H1 (cell line): Measurements from ENCODE around the gene DPPA5. TPM values are rescaled to one million over a fixed set of nuclear protein-coding genes. Genes with fewer than 3 reads are reported as not detected.

ENCODE experiments used
- CTCF ChIA-PET: fragments of 300-600 bp; sonication (Branson Sonifier 250); formaldehyde crosslinking; loops from one replicate; lab custom pipeline; 2021; ENCODE audit not compliant: partially characterized antibody; lab: Charles Lee
- POLR2A ChIA-PET: fragments of 300-600 bp; sonication (Branson Sonifier 250); formaldehyde crosslinking; loops from one replicate; lab custom pipeline; 2021; ENCODE audit warnings: inconsistent platforms; ENCODE audit not compliant: partially characterized antibody; lab: Charles Lee
- DNase-seq, 2 experiments: peaks; one replicate each; pipeline versions ENCODE4 v3.0.0 to v3.0.0-alpha.2; 2010 to 2022; ENCODE audit warnings: low spot score in 2 of 2, low read depth in 1 of 2, mixed read lengths in 1 of 2
- FAIRE-seq: peaks from 2 replicates; lab custom pipeline; 2011; peaks lifted over from hg19 to GRCh38; lab: Jason Lieb, UNC
- H2AFZ ChIP-seq: 2 replicates; pipeline ENCODE4 v1.8.1; 2012; ENCODE audit warnings: low read length, inconsistent platforms
- H2AK5ac ChIP-seq: 2 replicates; pipeline ENCODE4 v1.6.1; 2013; ENCODE audit warnings: low read depth, low read length
- H2BK120ac ChIP-seq: replicated peaks from 2 replicates; pipeline ENCODE3; 2013; ENCODE audit warnings: low read depth, low read length, inconsistent platforms
- H2BK12ac ChIP-seq: 2 replicates; pipeline ENCODE4 v1.6.1; 2013; ENCODE audit warnings: low read depth, low read length
- H2BK15ac ChIP-seq: 2 replicates; pipeline ENCODE4 v1.6.1; 2013; ENCODE audit warnings: low read length
- H2BK20ac ChIP-seq: 2 replicates; pipeline ENCODE4 v1.6.1; 2013; ENCODE audit warnings: low read length
- H2BK5ac ChIP-seq: 2 replicates; pipeline ENCODE4 v1.6.1; 2013; ENCODE audit warnings: low read depth, low read length
- H3K14ac ChIP-seq: 2 replicates; pipeline ENCODE4 v1.6.1; 2013; ENCODE audit warnings: inconsistent platforms; ENCODE audit not compliant: insufficient read length
- H3K18ac ChIP-seq: 2 replicates; pipeline ENCODE4 v1.6.1; 2013; ENCODE audit warnings: low read length; ENCODE audit errors: extremely low read depth
- H3K23ac ChIP-seq: 2 replicates; pipeline ENCODE4 v1.6.1; 2013; ENCODE audit warnings: inconsistent platforms; ENCODE audit not compliant: insufficient read length
- H3K23me2 ChIP-seq: 2 replicates; pipeline ENCODE4 v1.6.1; 2013; ENCODE audit warnings: low read depth, low read length
- H3K27ac ChIP-seq: 2 replicates; pipeline ENCODE4 v1.6.1; 2011; ENCODE audit warnings: low read depth, low read length, inconsistent platforms
- H3K27me3 ChIP-seq, 4 experiments: replicated peaks in 1 of 4; 1 replicate in 1 of 4; 2 replicates in 3 of 4; pipeline versions ENCODE4 v1.6.1 to v1.8.1; 2011 to 2013; ENCODE audit warnings: low read length in 3 of 4, mild to moderate bottlenecking in 3 of 4, inconsistent platforms in 2 of 4, mixed read lengths in 2 of 4, moderate library complexity in 1 of 4; ENCODE audit not compliant: control insufficient read depth in 3 of 4, insufficient read depth in 3 of 4; ENCODE audit errors: extremely low read depth in 1 of 4
- H3K36me3 ChIP-seq, 4 experiments: 2 replicates each; pipeline versions ENCODE4 v1.6.1 to v1.8.1; 2011 to 2013; ENCODE audit warnings: mild to moderate bottlenecking in 4 of 4, low read length in 3 of 4, moderate library complexity in 2 of 4, control low read depth in 1 of 4, inconsistent platforms in 1 of 4; ENCODE audit not compliant: insufficient read depth in 4 of 4, control insufficient read depth in 2 of 4
- H3K4ac ChIP-seq: replicated peaks from 2 replicates; pipeline ENCODE3; 2013; ENCODE audit warnings: low read length, low read depth, mixed read lengths, inconsistent platforms; ENCODE audit not compliant: insufficient read length
- H3K4me1 ChIP-seq, 4 experiments: replicated peaks in 1 of 4; 1 replicate in 1 of 4; 2 replicates in 3 of 4; pipeline versions ENCODE4 v1.6.1 to v1.8.1; 2011 to 2013; ENCODE audit warnings: low read length in 3 of 4, inconsistent platforms in 2 of 4, mixed read lengths in 1 of 4; ENCODE audit not compliant: insufficient read depth in 4 of 4, control insufficient read depth in 3 of 4
- H3K4me2 ChIP-seq, 2 experiments: 2 replicates each; pipeline versions ENCODE4 v1.6.1 to v1.8.1; 2011 to 2013; ENCODE audit warnings: low read depth in 2 of 2, low read length in 2 of 2, control low read depth in 1 of 2, inconsistent platforms in 1 of 2, mild to moderate bottlenecking in 1 of 2; ENCODE audit not compliant: insufficient read depth in 1 of 2
- H3K4me3 ChIP-seq, 4 experiments: fragments of 200-600, 300-600 bp in 1 of 4; sonication (generic), shearing (Covaris generic), sonication (Bioruptor Twin) in 1 of 4; 2 replicates each; pipeline versions ENCODE4 v1.5.1 to v1.8.1; 2011 to 2016; ENCODE audit warnings: low read length in 4 of 4, low read depth in 3 of 4, control low read depth in 2 of 4, inconsistent platforms in 2 of 4, mild to moderate bottlenecking in 2 of 4, mixed read lengths in 1 of 4, moderate library complexity in 1 of 4; ENCODE audit not compliant: insufficient read depth in 2 of 4; ENCODE audit errors: extremely low read depth in 1 of 4
- H3K56ac ChIP-seq: replicated peaks from 2 replicates; pipeline ENCODE3; 2013; ENCODE audit warnings: low read depth, mild to moderate bottlenecking, mixed read lengths, low read length, inconsistent platforms; ENCODE audit not compliant: insufficient read length
- H3K79me1 ChIP-seq: 2 replicates; pipeline ENCODE4 v1.6.1; 2013; ENCODE audit warnings: low read depth, low read length, control low read depth
- H3K79me2 ChIP-seq, 2 experiments: 2 replicates each; pipeline versions ENCODE4 v1.6.1 to v1.8.1; 2012 to 2013; ENCODE audit warnings: low read length in 2 of 2, mild to moderate bottlenecking in 2 of 2, inconsistent platforms in 1 of 2; ENCODE audit not compliant: insufficient read depth in 2 of 2, control insufficient read depth in 1 of 2
- H3K9ac ChIP-seq, 4 experiments: replicated peaks in 1 of 4; 1 replicate in 1 of 4; 2 replicates in 3 of 4; pipeline versions ENCODE4 v1.6.1 to v1.8.1; 2011 to 2013; ENCODE audit warnings: low read depth in 3 of 4, low read length in 3 of 4, control low read depth in 2 of 4, mild to moderate bottlenecking in 2 of 4, moderate library complexity in 2 of 4, inconsistent platforms in 1 of 4; ENCODE audit errors: extremely low read depth in 1 of 4
- H3K9me3 ChIP-seq, 2 experiments: 2 replicates each; pipeline versions ENCODE4 v1.6.1 to v1.8.1; 2012 to 2013; ENCODE audit warnings: mild to moderate bottlenecking in 2 of 2, moderate library complexity in 2 of 2, control low read depth in 1 of 2, inconsistent platforms in 1 of 2, low read depth in 1 of 2, low read length in 1 of 2, mixed read lengths in 1 of 2; ENCODE audit not compliant: insufficient read depth in 2 of 2
- H4K20me1 ChIP-seq, 2 experiments: replicated peaks in 1 of 2; 2 replicates each; pipeline versions ENCODE3 to v1.8.1; 2011 to 2013; ENCODE audit warnings: inconsistent platforms in 2 of 2, low read length in 2 of 2, mild to moderate bottlenecking in 1 of 2; ENCODE audit not compliant: insufficient read depth in 2 of 2, control insufficient read depth in 1 of 2
- H4K5ac ChIP-seq: 2 replicates; pipeline ENCODE4 v1.6.1; 2013; ENCODE audit warnings: low read length, low read depth, mixed read lengths, inconsistent platforms; ENCODE audit not compliant: insufficient read length
- H4K8ac ChIP-seq: 2 replicates; pipeline ENCODE4 v1.8.0; 2013; ENCODE audit warnings: mild to moderate bottlenecking, moderate library complexity, low read length, inconsistent platforms; ENCODE audit not compliant: insufficient read depth; ENCODE audit errors: extremely low read depth
- H4K91ac ChIP-seq: replicated peaks from 2 replicates; pipeline ENCODE3; 2013; ENCODE audit warnings: low read length, mixed read lengths, inconsistent platforms; ENCODE audit not compliant: insufficient read length
- BCL11A ChIP-seq, 2 experiments: IDR thresholded peaks; one replicate each; pipeline ENCODE4 v1.6.1; 2011; ENCODE audit warnings: low read depth in 2 of 2, low read length in 2 of 2, mild to moderate bottlenecking in 2 of 2
- BRCA1 ChIP-seq: IDR thresholded peaks from 2 replicates; pipeline ENCODE4 v1.6.1; 2012; ENCODE audit warnings: low read depth, low read length, improper control_type of control experiment
- CBX8 ChIP-seq: fragments of 300-800, 300-1000 bp; sonication (generic); IDR thresholded peaks from 2 replicates; pipeline ENCODE4 v1.7.1; 2016; ENCODE audit warnings: low read depth, low read length, borderline replicate concordance
- JUND ChIP-seq: IDR thresholded peaks from 2 replicates; pipeline ENCODE4 v1.6.1; 2011; ENCODE audit warnings: mild to moderate bottlenecking, improper control_type of control experiment, low read length
- POLR2AphosphoS5 ChIP-seq: IDR thresholded peaks from 2 replicates; pipeline ENCODE4 v1.6.1; 2011; ENCODE audit warnings: low read depth, low read length
- SIRT6 ChIP-seq: IDR thresholded peaks from one replicate; pipeline ENCODE4 v1.7.1; 2012; ENCODE audit warnings: low read length, inconsistent platforms
- SP1 ChIP-seq: IDR thresholded peaks from 2 replicates; pipeline ENCODE4 v1.6.1; 2011; ENCODE audit warnings: low read depth, low read length
- TAF7 ChIP-seq: optimal IDR thresholded peaks from 2 replicates; pipeline ENCODE3; 2011; ENCODE audit warnings: low read depth, mild to moderate bottlenecking, inconsistent platforms, low read length, moderate library complexity, borderline replicate concordance
- TEAD4 ChIP-seq: IDR thresholded peaks from 2 replicates; pipeline ENCODE4 v1.6.1; 2012; ENCODE audit warnings: low read depth, low read length, inconsistent platforms, mixed read lengths
- WGBS, 2 experiments: shearing (Covaris generic) in 1 of 2; methylation state at CpG; one replicate each; pipeline versions ENCODE4 v1.1.6 to v1.1.7; 2013 to 2015; ENCODE audit warnings: low lambda C conversion rate in 2 of 2, mixed read lengths in 2 of 2, inconsistent platforms in 1 of 2, low coverage in 1 of 2, missing lambda C conversion rate in 1 of 2; ENCODE audit not compliant: insufficient replicate concordance in 2 of 2, insufficient coverage in 1 of 2, insufficient read length in 1 of 2; ENCODE audit errors: extremely low coverage in 1 of 2, missing lambda C conversion rate in 1 of 2; 5-methylcytosine and 5-hydroxymethylcytosine counted together
- polyA plus RNA-seq, 7 experiments: library from polyadenylated mRNA; depleted of rRNA in 3 of 7; stranded (reverse) in 5 of 7; unstranded in 2 of 7; fragments of >200 nt in 5 of 7; fragments of 200-250 nt in 2 of 7; gene quantifications; 1 replicate in 5 of 7; 2 replicates in 1 of 7; 4 replicates in 1 of 7; pipeline versions ENCODE4 v1.2.1 to v1.2.3, GENCODE V29; 2011 to 2013; ENCODE audit warnings: missing spikeins in 2 of 7, mixed read lengths in 2 of 7
- total RNA-seq: library from RNA; stranded (reverse); fragmentation: NEBNext Ultra II Directional; extraction: Animal tissue kit (Norgen Biotek cat#: 25700); gene quantifications from 2 replicates; pipeline ENCODE4 v1.2.1, GENCODE V29; 2021
- TF ChIP-seq, protein P1 (sequence below): IDR thresholded peaks from 2 replicates; pipeline ENCODE4 v1.6.1; 2012; ENCODE audit warnings: inconsistent platforms
- TF ChIP-seq, protein P2 (sequence below), 3 experiments: IDR thresholded peaks; 1 replicate in 2 of 3; 2 replicates in 1 of 3; pipeline versions ENCODE4 v1.5.1 to v1.6.1; 2011; ENCODE audit warnings: low read length in 3 of 3, mild to moderate bottlenecking in 3 of 3, inconsistent platforms in 2 of 3, low read depth in 1 of 3, moderate library complexity in 1 of 3; ENCODE audit not compliant: insufficient read depth in 1 of 3; ENCODE audit errors: control extremely low read depth in 1 of 3

Gene DPPA5
- total and polyA plus RNA-seq, 2 of the 8 experiments (the other 6 are each of a cell fraction or from before 2014, with no cell fraction given): 2.0 to 2.9 TPM

DNA sequence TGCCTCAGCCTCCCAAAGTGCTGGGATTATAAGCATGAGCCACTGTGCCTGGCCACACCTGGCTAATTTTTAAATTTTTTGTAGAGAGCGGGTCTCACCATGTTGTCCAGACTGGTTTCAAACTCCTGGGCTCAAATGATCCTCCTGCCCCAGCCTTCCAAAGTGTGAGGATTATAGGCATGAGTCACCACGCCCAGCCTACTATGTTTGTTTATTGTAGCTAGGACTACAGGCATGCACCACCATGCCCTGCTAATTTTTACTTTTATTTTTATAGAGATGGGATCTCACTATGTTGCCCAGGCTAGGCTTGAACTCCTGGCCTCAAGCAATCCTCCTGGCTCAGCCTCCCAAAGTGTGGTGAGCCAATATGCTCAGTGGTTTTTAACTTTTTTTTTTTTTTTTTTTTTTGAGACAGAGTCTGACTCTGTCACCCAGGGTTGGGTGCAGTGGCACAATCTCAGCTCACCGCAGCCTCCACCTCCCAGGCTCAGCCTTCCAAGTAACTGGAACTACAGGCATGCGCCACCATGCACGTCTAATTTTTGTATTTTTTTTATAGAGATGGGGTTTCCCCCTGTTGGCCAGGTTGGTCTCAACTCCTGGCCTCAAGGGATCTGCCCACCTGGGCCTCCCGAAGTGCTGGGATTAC is 28.5 kb upstream of the DPPA5 start:
- Histone ChIP-seq H3K18ac (no peak overlapping the region), H3K27me3 (no peaks in the 10 kb centered on the region), H3K9ac (no peak overlapping the region), H3K9me3 (no peaks in the 10 kb centered on the region), H2BK15ac (no peak overlapping the region), H3K4me2 (no peak overlapping the region), H3K23me2 (no peaks in the 10 kb centered on the region), H3K79me1 (no peaks in the 10 kb centered on the region), H3K27ac (no peak overlapping the region), H3K4ac (no peak overlapping the region), H3K56ac (no peak overlapping the region), H2AK5ac (no peak overlapping the region), H4K8ac (no peak overlapping the region; the same call in 1 of the 2 replicates), H3K79me2 (no peaks in the 10 kb centered on the region), H3K4me3 (no peak overlapping the region), H2AFZ (no peak overlapping the region), H3K4me1 (no peaks in the 10 kb centered on the region), H2BK120ac (no peak overlapping the region), H4K91ac (no peak overlapping the region), H4K20me1 (no peaks in the 10 kb centered on the region), H4K5ac (no peak overlapping the region), H2BK12ac (0 out of 2 replicates have a peak overlapping the region, but pooled peaks have one; percentile 9), H2BK5ac (no peak overlapping the region), H3K36me3 (no peaks in the 10 kb centered on the region), H3K23ac (no peak overlapping the region), H3K14ac (no peak overlapping the region), H2BK20ac (no peak overlapping the region)
- no peak for DNase-seq
- ChIA-PET CTCF (no interaction called here), POLR2A (no interaction called here)
- no peak for FAIRE-seq
- 95% methylated on average over 6 of the region's 6 CpGs; no CpG with 5 or more reads in 1 of the 2 experiments for WGBS, 2 experiments
- TF ChIP-seq POLR2AphosphoS5 (no peak), TEAD4 (no peak), JUND (no peak), TAF7 (no peak), SP1 (no peak), SIRT6 (no peak), CBX8 (no peak), BRCA1 (no peak), BCL11A (IDR thresholded peaks at IDR 0.05; ENCODE audit: low read depth in 2 of 2, low read length in 2 of 2) (no peak)
- TF ChIP-seq, protein P1, sequence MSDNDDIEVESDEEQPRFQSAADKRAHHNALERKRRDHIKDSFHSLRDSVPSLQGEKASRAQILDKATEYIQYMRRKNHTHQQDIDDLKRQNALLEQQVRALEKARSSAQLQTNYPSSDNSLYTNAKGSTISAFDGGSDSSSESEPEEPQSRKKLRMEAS: no peak
- TF ChIP-seq, protein P2, sequence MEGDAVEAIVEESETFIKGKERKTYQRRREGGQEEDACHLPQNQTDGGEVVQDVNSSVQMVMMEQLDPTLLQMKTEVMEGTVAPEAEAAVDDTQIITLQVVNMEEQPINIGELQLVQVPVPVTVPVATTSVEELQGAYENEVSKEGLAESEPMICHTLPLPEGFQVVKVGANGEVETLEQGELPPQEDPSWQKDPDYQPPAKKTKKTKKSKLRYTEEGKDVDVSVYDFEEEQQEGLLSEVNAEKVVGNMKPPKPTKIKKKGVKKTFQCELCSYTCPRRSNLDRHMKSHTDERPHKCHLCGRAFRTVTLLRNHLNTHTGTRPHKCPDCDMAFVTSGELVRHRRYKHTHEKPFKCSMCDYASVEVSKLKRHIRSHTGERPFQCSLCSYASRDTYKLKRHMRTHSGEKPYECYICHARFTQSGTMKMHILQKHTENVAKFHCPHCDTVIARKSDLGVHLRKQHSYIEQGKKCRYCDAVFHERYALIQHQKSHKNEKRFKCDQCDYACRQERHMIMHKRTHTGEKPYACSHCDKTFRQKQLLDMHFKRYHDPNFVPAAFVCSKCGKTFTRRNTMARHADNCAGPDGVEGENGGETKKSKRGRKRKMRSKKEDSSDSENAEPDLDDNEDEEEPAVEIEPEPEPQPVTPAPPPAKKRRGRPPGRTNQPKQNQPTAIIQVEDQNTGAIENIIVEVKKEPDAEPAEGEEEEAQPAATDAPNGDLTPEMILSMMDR (IDR thresholded peaks at IDR 0.05; ENCODE audit: control extremely low read depth in 1 of 3, insufficient read depth in 1 of 3, low read depth in 1 of 3, low read length in 3 of 3): no peak
